OCI-LY1 (cell line): Measurements from ENCODE around the gene RDH14.

ENCODE experiments used
- CTCF ChIP-seq: fragments of 200-600 bp; sonication (generic), shearing (Covaris generic); IDR thresholded peaks from 2 replicates; pipeline ENCODE4 v1.5.1; 2017; ENCODE audit warnings: mild to moderate bottlenecking, antibody characterized with exemption, low read length, moderate library complexity, mixed read lengths
- EZH2 ChIP-seq: fragments of 200-600 bp; sonication (generic), shearing (Covaris generic); IDR thresholded peaks from 2 replicates; pipeline ENCODE4 v1.8.0; 2017; ENCODE audit warnings: borderline replicate concordance, mixed run types, mild to moderate bottlenecking, antibody characterized with exemption, low read length, moderate library complexity, mixed read lengths

GRCh38 chr2:18603854-18604530, 43.5 kb upstream of the RDH14 start:
- no peak for TF ChIP-seq CTCF
- no peak for TF ChIP-seq EZH2
